T-helper 17 cell (primary cell): ENCODE measurements around the gene GPR137C. TPM values are rescaled to one million over a fixed set of nuclear protein-coding genes. Genes with fewer than 3 reads are reported as not detected.

Experiments used
- ATAC-seq: fragments of 150-1000 bp; cut with Tn5 transposase; 2 replicates; pipeline ENCODE4 v1.10.0; 2021; ENCODE audit warnings: mild to moderate bottlenecking, moderate library complexity
- DNase-seq, 3 donors: peaks; one replicate each; pipeline versions ENCODE4 v3.0.0 to v3.0.0-alpha.2; 2020 to 2021
- H3K9me3 ChIP-seq: one replicate; pipeline ENCODE4 v1.7.0; 2013; ENCODE audit warnings: low read length, mild to moderate bottlenecking; ENCODE audit not compliant: control insufficient read depth, poor library complexity, severe bottlenecking
- H3K27ac Mint-ChIP-seq: one replicate; pipeline ENCODE4 v1.8.0; 2022; ENCODE audit warnings: mild to moderate bottlenecking, moderate library complexity, mixed read lengths
- H3K27me3 Mint-ChIP-seq: one replicate; pipeline ENCODE4 v1.8.0; 2022; ENCODE audit warnings: mixed read lengths
- H3K36me3 Mint-ChIP-seq: one replicate; pipeline ENCODE4 v1.8.0; 2022; ENCODE audit warnings: low read depth, mixed read lengths
- H3K4me1 Mint-ChIP-seq: one replicate; pipeline ENCODE4 v1.8.0; 2022; ENCODE audit warnings: mild to moderate bottlenecking, mixed read lengths
- H3K4me3 Mint-ChIP-seq: one replicate; pipeline ENCODE4 v1.8.0; 2022; ENCODE audit warnings: mild to moderate bottlenecking, moderate library complexity, mixed read lengths
- total RNA-seq, 4 donors: library from RNA in 2 of 4; stranded (reverse) in 2 of 4; gene quantifications; one replicate each; pipeline ENCODE4 v1.2.3 and lab custom pipeline; 2022 to 2026

The GPR137C gene
- total RNA-seq, 2 donors from 2014 or later: 0.37 to 0.70 TPM

DNA sequence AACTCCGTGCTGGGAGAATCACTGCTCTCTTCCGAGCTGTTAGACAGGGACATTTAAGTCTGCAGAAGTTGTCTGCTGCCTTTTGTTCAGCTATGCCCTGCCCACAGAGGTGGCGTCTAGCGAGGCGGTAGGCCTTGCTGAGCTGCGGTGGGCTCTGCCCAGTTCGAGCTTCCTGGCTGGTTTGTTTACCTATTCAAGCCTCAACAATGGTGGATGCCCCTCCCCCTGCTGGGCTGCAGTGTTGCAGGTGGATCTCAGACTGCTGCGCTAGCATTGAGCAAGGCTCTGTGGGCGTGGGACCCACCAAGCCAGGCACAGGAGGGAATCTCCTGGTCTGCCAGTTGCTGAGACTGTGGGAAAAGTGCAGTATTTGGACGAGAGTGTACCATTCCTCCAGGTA, 43.7 kb downstream of the GPR137C start:
- Mint-ChIP-seq H3K27ac (no peak overlapping the region), H3K36me3 (peaks cover 3% of the 10 kb centered on the region), H3K27me3 (no peaks in the 10 kb centered on the region), H3K4me1 (no peaks in the 10 kb centered on the region), H3K4me3 (no peak overlapping the region)
- no peak for ATAC-seq
- no peaks in the 10 kb centered on the region for H3K9me3 ChIP-seq
- DNase-seq: no peak

DNA sequence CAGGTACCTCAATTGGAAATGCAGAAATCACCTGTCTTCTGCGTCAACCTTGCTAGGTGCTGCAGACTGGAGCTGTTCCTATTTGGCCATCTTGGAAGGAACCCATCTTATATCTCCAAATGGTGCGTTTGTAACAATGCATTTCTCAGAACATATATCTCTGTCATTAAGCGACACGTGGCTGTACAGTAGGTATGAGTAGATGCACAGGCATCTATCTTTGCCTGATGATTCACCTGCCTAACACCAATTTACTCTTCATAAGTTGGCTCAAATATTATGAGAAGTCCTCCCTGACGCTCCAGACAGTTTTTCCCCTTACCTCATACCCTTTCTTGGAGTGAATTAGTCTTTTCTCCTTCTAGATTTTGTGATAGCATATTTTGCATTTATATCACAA, 44.2 kb downstream of the GPR137C start:
- Mint-ChIP-seq H3K36me3 (peaks cover 3% of the 10 kb centered on the region), H3K27me3 (no peaks in the 10 kb centered on the region), H3K4me1 (no peaks in the 10 kb centered on the region), H3K27ac (no peak overlapping the region), H3K4me3 (no peak overlapping the region)
- DNase-seq (no peak), ATAC-seq (no peak)
- H3K9me3 ChIP-seq: no peaks in the 10 kb centered on the region

DNA sequence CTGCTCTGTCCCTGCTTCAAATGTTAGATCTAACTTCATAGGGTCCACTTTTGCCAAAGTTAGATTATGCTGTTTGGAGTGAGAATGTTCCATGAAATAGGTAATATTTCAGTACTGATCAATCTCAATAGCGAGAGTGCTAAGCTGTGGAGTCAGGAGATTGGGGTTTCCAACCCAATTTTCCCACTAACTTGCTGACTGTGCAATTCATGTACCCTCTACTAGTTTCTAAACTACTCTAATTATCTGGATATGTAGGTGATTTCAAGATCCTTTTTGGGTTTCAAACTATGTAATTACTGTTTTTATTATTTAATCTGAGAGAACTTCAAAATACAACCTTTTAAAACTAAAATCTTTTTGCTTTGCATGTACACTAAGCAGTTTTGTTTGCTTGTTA, 45.9 kb downstream of the GPR137C start:
- Mint-ChIP-seq H3K4me3 (no peak overlapping the region), H3K4me1 (peaks cover 3% of the 10 kb centered on the region), H3K27ac (no peak overlapping the region), H3K36me3 (peaks cover 3% of the 10 kb centered on the region), H3K27me3 (no peaks in the 10 kb centered on the region)
- ATAC-seq (no peak), DNase-seq (no peak)
- H3K9me3 ChIP-seq: no peaks in the 10 kb centered on the region

DNA sequence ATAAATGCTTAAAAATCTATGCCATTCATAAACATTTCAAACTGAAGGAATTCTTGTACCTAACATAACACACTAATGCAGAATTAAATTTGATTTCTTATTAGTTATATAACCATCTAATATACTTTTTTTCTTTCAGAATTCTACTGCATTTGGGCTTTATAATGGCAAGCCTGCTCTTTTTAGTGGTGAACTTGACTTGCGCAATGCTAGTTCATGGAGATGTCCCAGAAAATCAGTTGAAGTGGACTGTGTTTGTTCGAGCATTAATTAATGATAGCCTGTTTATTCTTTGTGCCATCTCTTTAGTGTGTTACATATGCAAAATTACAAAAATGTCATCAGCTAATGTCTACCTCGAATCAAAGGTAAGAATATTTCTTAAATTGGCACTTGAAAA, 47.3 kb downstream of the GPR137C start:
- H3K27ac Mint-ChIP-seq: no peak overlapping the region
- no peak for ATAC-seq

DNA sequence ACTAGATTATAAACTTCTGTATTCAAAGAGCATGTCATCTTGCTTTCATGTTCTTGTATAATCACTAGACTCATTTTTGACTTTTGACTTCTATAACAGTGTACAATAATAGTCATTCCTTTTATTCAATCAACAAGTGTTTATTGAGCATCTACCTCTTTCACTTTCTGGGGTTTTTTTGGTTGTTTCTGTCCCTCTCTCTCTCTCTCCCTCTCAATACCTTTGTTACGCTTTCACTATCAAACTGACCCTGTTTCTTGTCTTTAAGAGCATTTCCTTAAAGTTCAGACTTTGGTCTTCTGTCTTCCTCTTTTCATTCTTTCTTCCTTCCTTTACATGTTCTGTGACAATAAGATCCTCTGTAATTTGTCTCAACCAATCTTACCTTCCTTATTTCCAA, 49.5 kb downstream of the GPR137C start:
- peaks cover 4% of the 10 kb centered on the region for H3K36me3 Mint-ChIP-seq
- H3K4me1 Mint-ChIP-seq: peaks cover 3% of the 10 kb centered on the region
- no peaks in the 10 kb centered on the region for H3K27me3 Mint-ChIP-seq
- no peak for ATAC-seq
- H3K27ac Mint-ChIP-seq: no peak overlapping the region
- H3K4me3 Mint-ChIP-seq: no peak overlapping the region
- no peak for DNase-seq
- no peaks in the 10 kb centered on the region for H3K9me3 ChIP-seq

More for the DNA sequence above, 47.3 kb downstream of the GPR137C start:
- Mint-ChIP-seq H3K36me3 (no peaks in the 10 kb centered on the region), H3K27me3 (no peaks in the 10 kb centered on the region), H3K4me3 (no peak overlapping the region), H3K4me1 (peaks cover 3% of the 10 kb centered on the region)
- no peaks in the 10 kb centered on the region for H3K9me3 ChIP-seq
- DNase-seq: no peak

DNA sequence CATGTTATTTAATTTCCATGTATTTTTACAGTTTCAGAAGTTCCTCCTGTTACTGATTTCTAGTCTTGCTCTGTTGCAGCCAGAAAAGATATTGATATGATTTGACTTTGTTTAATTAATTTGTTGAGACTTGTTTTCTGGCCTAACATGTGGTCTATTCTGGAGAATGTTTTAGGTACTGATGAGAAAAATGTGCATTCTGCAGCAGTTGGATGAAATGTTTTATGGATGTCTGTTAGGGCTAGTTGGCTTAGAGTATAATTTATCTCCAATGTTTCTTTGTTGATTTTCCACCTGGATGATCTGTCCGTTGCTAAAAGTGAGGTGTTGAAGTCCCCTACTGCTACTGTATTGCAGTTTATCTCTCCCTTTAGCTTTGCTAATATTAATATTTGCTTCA, 54.4 kb downstream of the GPR137C start:
- no peak for ATAC-seq
- H3K4me3 Mint-ChIP-seq: no peak overlapping the region
- H3K27ac Mint-ChIP-seq: no peak overlapping the region

DNA sequence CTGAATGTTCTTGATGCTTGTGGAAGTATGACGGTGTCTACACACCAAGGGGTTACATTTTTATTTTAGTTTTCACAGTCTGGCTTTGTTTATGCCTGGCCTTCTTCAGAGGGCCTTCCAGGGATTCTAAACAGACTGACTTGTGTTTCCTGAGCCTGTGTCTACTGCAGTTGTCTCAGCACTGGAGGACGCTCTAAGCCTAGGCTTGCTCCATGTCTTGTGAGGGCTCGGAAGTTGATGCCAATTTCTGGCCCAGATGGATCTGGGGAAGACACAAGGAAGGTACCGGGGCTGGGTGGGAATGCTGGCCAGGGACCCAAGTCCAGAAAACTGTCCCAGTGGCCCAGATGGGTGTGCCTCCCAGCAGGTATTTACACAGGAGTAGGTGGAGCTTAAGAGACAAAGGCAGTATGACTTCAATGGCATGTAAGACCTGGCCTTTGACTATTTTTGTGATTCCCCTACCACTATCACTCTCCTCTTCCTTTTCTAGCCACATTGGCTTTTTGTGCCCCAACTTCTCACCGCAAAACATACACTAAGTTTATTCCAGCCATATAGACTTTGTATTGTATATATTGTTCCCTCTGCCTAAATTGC, 56.9 kb downstream of the GPR137C start:
- Mint-ChIP-seq H3K36me3 (peaks cover 8% of the 10 kb centered on the region), H3K27me3 (peaks cover 5% of the 10 kb centered on the region), H3K27ac (no peak overlapping the region), H3K4me1 (peaks cover 2% of the 10 kb centered on the region), H3K4me3 (no peak overlapping the region)
- DNase-seq (no peak), ATAC-seq (no peak)
- H3K9me3 ChIP-seq: no peaks in the 10 kb centered on the region

More for the DNA sequence above, 54.4 kb downstream of the GPR137C start:
- H3K4me1 Mint-ChIP-seq: peaks cover 5% of the 10 kb centered on the region
- no peak for DNase-seq
- no peaks in the 10 kb centered on the region for H3K9me3 ChIP-seq
- peaks cover 8% of the 10 kb centered on the region for H3K36me3 Mint-ChIP-seq
- peaks cover 5% of the 10 kb centered on the region for H3K27me3 Mint-ChIP-seq

DNA sequence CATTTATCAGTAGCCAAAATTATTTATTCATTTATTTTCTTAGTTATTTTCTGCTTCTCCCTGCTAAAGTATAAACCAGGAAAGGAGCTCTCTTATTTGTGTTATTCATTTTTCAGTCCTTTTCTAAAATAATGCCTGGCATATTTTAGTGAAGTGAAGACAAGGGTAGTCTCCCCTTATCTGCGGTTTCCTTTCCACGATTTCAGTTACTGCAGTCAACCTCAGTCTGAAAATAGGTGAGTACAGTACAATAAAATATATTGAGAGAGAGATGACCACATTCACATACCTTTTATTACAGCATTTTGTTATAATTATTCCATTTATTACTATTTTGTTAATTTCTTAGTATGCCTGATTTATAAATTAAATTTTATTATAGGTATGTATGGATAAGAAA, 57.6 kb downstream of the GPR137C start:
- H3K9me3 ChIP-seq: no peaks in the 10 kb centered on the region
- DNase-seq: no peak
- ATAC-seq: no peak
- H3K27me3 Mint-ChIP-seq: peaks cover 10% of the 10 kb centered on the region
- peaks cover 8% of the 10 kb centered on the region for H3K36me3 Mint-ChIP-seq
- H3K4me1 Mint-ChIP-seq: peaks cover 2% of the 10 kb centered on the region
- no peak overlapping the region for H3K4me3 Mint-ChIP-seq
- no peak overlapping the region for H3K27ac Mint-ChIP-seq

DNA sequence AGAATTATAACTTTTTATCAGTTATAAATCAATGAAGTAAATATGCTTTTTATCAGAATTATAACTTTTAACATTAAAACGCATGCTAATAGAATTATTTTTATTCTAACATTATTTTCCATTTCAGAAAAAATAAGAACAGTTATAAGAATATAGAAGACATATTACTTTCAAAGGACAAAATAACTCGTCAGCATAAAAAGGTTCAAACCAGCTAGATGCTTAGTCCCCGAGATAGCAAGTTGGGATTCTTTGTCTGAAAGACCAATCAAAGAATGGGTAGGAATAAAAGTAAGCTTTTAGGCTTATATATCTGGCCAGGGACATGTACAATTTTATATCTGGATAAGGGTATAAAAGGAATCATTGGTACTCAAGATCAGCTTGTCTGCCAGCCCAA, 66.0 kb downstream of the GPR137C start:
- no peaks in the 10 kb centered on the region for H3K9me3 ChIP-seq
- ATAC-seq: no peak
- no peak overlapping the region for H3K4me3 Mint-ChIP-seq
- H3K27ac Mint-ChIP-seq: no peak overlapping the region
- no peak for DNase-seq
- H3K4me1 Mint-ChIP-seq: no peaks in the 10 kb centered on the region
- peaks cover 2% of the 10 kb centered on the region for H3K36me3 Mint-ChIP-seq
- H3K27me3 Mint-ChIP-seq: peaks cover 14% of the 10 kb centered on the region

DNA sequence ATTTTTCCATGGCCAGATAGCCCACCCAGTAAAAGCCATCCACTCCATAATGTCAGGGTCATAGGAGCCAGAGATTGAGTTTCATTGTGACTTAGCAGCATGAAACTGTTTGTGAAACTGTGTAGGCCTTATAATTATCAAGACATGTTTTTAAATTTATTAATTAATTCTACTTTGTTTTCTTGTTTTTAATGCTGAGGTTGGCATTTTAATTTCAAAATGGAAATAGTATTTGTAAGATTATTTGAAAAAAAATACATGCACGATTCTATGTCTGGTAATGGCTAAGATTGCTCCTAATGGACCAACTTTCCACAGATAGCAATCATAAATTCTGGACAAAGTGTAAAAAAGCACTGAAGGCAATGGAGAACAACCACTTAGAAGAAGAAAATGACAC, 67.1 kb downstream of the GPR137C start:
- ATAC-seq: no peak
- Mint-ChIP-seq H3K4me3 (no peak overlapping the region), H3K27me3 (peaks cover 14% of the 10 kb centered on the region), H3K36me3 (peaks cover 2% of the 10 kb centered on the region), H3K4me1 (no peaks in the 10 kb centered on the region), H3K27ac (no peak overlapping the region)
- no peak for DNase-seq
- no peaks in the 10 kb centered on the region for H3K9me3 ChIP-seq

DNA sequence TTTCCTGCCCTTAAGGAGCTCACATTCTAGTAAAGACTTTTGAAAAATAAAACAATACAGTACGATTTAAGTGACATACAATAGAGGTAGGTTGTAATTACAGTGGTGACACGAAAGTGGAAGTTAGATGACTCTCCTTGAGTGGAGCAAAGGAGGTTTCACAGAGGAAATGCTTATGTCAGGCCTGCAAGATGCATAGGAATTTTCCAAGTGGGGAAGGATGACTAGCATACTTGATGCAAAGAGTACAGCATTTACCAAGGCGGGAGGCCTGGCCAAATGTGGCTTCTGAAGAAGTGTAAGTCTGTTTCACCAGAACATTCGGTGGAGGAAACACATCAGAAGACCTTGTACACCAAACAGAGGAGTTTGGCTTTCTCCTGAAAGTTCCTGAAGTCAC, 87.5 kb downstream of the GPR137C start:
- H3K4me1 Mint-ChIP-seq: no peaks in the 10 kb centered on the region
- no peak overlapping the region for H3K27ac Mint-ChIP-seq
- H3K36me3 Mint-ChIP-seq: peaks cover 4% of the 10 kb centered on the region
- no peaks in the 10 kb centered on the region for H3K27me3 Mint-ChIP-seq
- H3K4me3 Mint-ChIP-seq: no peak overlapping the region
- DNase-seq (no peak), ATAC-seq (no peak)
- peaks cover 3% of the 10 kb centered on the region for H3K9me3 ChIP-seq

DNA sequence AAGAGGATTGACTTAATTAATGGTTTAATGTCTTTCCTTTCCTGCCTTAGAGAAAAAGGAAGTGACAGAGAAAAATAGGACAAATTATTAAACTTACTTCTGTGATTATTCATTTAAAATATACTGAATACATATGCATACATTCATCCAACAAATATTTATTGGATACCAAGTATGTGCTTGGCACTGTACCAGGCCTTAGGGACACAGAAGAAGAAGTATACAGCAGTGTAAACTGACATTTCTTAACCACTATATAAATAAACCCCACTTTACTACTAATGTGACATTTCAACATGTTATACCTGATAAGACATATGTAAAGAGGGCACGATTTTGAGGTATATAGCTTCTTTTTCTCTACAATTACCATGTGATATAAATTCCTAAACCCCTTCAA, 89.1 kb downstream of the GPR137C start:
- no peak for DNase-seq
- Mint-ChIP-seq H3K27ac (no peak overlapping the region), H3K36me3 (peaks cover 4% of the 10 kb centered on the region), H3K27me3 (no peaks in the 10 kb centered on the region), H3K4me1 (no peaks in the 10 kb centered on the region), H3K4me3 (no peak overlapping the region)
- no peak for ATAC-seq
- peaks cover 3% of the 10 kb centered on the region for H3K9me3 ChIP-seq

DNA sequence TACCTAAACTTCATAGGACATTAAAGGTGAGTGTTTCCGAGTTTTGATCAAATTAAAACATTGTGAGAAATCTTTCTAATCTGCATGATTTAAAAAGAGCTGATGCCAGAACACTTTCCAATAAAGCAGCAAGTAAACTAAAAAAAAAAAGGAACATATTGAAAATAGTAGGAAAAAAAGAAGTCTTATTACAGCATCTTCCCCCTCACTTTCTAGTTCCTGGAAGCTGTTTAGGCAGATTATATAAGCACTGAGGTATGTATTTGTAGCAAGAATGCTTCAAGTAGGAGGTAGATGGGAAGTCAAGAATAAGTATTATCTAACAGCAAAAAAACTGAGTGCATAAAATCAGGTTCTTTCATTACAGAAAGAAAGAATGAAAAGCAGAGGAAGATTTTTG, 96.9 kb downstream of the GPR137C start:
- no peaks in the 10 kb centered on the region for H3K9me3 ChIP-seq
- Mint-ChIP-seq H3K27me3 (no peaks in the 10 kb centered on the region), H3K4me1 (no peaks in the 10 kb centered on the region), H3K27ac (no peak overlapping the region), H3K36me3 (peaks cover 4% of the 10 kb centered on the region), H3K4me3 (no peak overlapping the region)
- ATAC-seq: no peak
- DNase-seq: no peak

DNA sequence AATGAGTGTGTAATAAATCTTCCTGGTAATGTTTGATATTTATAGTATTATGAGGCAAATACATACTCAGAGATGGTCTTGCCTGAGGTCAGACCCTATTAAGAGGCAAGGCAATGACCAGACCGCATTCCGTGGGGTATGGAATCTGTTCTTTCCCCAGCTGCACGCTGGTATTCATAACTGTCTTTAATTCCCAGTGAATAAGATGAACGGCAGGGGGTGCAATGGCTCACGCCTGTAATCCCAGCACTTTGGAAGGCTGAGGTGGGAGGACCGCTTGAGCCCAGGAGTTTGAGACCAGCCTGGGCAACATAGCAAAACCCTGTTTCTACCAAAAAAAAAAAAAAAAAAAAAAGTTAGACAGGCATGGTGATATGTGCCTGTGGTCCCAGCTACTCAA, 98.1 kb downstream of the GPR137C start:
- H3K9me3 ChIP-seq: no peaks in the 10 kb centered on the region
- Mint-ChIP-seq H3K27me3 (no peaks in the 10 kb centered on the region), H3K4me1 (no peaks in the 10 kb centered on the region), H3K4me3 (no peak overlapping the region), H3K27ac (no peak overlapping the region), H3K36me3 (peaks cover 4% of the 10 kb centered on the region)
- ATAC-seq (no peak), DNase-seq (no peak)
